NOMO-1 treated with dmso at 0.1 percent for 144 hours (cell line): ENCODE results near the gene FUOM.

Experiments
- DNase-seq: peaks from one replicate; lab custom pipeline; 2025; ENCODE audit not compliant: unreplicated experiment; lab: John Stamatoyannopoulos, UW

The FUOM gene

DNA sequence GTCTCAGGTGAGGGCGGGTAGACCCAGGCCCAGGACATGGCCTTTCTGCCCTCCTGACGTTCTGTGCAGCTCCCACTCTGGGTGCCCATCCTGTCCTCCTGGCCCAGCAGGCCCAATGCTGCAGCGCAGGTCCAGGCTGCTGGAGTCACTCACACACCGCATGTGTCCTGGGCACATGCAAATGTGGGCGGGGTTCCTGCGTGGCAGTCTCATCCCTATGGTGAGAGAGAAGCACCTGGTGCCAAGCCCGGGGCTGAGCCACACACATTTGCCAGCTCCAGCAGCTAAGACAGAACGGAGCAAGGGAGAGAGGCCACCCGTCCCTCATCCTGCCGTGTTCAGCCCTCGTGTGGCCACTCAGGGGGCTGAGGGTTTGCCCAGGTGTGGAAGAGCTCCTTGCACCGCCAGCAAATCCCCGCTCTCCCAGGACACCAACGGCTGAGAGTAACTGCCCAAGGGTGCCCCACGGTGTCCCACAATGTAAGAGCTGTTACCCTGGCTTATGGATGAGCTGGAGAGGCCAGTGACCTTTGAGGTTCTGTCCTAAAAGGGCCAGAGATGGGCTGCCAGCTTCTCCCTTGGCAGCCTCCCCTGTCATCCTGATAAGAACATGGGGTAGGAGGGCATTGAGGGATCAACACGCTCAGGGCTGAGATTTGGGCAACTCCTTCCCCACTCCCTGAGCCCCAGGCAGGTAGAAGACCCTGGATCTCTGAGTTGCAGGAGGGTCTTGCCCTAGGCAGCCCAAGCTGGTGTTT is 4.4 kb downstream of the FUOM start:
- no peak for DNase-seq

DNA sequence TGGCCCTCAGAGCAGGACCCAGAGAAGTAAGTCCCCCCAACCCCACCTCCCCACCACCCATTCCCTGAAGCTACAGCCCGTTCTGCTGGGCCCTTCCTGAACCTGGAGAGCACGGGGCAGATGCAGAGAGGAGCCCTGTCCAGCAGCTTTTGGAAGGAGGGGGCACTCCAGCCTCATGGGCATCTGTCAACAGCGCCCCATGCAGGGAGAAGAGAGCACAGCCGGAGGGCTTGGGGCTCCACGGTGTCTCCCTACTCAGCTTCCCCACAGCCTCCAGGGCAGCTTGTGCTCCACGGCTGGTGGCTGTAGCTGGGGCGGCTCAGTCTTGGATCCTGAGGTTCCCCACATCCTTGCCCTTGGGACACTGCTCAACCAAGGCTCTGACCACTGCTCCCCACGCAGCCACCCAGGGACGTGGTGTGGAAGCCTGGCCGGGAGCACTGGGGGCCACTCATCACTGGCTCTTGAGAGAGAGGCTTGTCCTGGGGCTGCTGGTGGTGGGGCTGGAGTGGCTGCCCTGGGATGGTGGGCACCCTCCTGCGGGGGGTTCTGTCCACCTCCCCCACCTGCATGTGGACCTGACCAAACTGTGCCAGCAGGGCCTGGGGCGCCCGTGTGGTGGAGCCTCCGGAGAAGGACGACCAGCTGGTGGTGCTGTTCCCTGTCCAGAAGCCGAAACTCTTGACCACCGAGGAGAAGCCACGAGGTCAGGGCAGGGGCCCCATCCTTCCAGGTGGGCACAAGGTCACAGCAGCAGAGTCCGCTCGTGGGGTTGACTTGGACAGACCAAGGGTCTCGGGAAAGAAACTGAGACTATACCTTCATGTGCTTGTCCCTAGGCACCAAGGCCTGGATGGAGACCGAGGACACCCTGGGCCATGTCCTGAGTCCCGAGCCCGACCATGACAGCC is 6.2 kb downstream of the FUOM start:
- DNase-seq: no peak

DNA sequence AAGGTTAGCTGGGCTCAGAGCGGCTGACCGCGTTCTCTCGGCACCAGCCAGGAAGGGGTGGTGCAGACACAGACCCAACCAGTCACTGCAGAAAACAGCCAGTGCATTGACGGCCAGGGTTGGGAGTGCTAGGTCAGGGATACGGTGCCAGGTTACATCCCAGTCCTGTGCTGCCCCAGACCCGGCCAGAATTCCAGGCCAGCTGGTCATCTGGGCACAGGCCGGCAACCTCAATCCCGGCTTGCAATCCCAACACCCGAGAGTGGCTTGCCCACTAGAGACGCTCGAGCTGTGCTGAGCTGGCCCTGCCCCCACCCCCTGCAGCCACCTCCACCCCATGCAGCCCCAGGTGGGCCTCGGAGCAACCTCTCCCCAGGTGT is 6.9 kb downstream of the FUOM start:
- DNase-seq: no peak

DNA sequence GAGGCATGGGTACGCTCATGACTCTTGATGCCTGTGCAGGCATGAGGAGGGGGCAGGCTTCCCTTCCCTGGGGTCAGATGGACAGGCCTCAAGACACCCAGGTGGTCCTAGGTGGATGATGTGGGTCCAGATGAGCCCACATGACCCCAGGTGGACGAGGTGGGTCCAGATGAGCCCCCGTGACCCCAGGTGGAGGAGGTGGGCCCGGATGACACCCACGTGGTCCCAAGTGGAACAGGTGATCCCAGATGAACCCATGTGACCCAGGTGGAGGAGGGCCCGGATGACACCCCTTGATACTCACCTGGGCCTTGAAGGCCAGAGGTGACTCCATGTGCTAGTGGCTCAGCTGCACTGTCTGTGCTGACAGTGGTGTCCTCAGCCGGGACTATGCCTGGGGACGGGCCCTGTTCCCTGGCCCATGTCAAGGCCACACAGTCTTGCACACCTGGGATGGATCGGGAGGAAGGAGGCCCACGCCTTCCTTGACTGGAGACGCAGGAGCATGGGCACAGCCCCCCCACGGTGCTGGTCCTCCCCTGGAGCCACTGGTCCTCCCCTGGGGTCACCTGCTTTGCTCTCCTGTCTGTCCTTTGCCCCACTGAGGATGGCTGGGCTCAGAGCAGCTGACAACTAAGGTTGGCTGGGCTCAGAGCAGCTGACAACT is 7.4 kb downstream of the FUOM start:
- DNase-seq: no peak

DNA sequence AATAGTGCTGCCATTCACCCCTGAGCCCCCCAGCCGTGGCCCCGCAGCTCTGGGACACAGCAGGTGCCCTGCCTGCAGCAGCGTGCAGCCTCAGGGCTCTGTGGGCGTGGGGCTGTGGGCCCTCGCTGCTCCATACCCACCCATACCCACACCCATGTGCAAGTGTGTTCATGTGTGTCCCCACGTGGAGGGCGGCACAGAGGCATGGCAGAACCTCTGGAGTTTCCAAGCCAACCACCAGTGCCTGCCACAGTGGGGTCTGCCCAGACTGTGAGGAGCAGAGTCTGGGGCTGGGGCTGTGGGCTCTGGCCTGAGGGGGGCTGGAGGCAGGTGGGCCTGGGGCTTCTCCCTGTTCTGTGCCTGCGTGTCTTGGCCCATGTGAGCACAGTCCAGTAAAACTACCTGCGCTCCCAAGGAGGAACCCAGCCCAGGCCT is 8.2 kb downstream of the FUOM start:
- no peak for DNase-seq

DNA sequence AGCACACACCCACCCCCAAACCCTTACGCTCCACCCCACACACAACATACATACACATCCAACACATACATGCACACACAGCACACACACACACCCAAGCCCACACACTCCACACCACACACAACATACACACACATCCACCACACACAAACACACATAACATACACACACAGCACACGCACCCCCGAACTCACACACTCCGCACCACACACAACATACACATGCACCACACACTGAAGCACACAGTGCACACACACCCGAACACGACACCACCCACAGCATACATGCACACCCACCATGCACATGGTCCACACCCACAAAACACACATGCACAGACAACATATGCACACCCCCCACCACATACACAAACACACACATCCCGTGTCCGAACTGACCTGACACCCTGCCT is 8.7 kb downstream of the FUOM start:
- no peak for DNase-seq

DNA sequence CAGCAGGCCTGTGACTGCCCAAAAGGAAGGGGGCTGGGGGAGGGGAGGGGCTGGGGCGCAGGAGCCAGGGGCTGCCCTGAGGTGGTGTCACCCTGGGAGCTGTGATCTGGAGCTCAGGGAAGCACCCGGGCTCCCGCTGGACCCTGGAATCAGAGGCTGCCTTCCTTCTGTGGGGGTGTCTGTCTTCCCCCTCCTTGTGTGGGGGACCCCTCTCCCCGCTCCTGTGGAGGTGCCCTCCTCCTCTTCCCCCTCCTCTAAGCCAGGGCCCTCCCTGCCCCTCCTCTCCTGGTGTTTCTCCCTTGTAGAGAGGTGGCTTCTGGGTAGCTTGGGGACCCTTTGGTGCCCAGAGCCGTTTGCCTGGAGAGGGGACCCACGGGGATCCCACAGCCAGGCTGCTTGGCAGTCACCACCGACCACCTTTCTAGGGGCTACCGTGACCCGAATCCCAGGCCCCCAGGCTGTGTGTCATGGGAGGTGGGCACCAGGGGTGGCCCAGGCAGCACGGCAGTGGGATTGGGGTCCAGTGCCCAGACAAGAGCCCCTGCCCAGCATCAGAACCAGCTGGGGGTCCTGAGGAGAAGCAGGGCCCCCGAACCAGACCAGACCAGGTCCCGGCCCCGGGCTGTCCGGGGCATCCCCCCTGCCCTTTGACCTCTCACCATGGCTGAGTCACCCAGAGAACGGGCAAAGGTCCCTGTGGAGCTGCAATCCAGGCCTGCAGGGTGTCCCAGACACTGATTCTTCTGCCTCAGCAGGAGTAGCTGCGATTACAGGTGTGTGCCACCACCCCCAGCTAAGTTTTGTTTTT is 9.9 kb downstream of the FUOM start:
- no peak for DNase-seq

DNA sequence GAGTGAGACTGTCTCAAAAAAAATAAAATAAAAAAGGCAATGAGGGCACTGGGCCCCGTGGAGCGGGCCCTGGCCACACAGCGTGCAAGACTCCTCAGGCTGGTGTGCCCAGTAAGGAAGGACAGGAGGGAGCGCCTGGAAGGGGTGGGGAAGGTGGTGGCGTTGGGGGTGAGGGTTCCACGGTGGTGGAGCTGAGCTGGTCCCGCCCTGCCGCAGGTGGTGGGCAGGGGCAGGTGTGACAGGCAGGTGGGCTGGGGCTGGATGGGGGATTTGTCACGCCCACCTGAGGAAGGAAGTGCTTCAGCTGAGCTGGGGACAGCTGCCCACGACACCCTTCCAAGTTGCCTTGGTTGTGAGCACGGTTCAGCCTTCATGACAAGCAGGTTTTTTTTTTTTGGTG is 11.4 kb downstream of the FUOM start:
- DNase-seq: no peak

DNA sequence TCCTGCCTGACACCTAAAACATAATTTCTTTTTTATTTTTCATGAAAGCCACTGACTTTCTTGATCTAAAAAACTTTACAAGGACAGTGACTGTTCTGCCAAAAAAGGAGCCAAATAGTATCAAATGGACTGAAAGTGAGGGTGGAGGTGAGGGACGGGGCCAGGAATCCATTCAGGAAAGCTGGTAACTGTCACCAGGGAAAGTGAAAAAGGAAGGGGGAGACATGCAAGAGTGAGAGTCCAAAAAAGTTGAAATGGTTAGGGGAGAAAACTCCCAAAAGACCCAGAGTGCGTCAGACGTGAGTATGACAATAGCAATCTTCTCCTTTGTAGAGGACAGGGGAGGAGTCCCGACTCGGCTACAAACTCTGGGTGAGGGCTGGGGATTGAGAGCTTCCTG is 13.6 kb downstream of the FUOM start:
- DNase-seq: no peak

DNA sequence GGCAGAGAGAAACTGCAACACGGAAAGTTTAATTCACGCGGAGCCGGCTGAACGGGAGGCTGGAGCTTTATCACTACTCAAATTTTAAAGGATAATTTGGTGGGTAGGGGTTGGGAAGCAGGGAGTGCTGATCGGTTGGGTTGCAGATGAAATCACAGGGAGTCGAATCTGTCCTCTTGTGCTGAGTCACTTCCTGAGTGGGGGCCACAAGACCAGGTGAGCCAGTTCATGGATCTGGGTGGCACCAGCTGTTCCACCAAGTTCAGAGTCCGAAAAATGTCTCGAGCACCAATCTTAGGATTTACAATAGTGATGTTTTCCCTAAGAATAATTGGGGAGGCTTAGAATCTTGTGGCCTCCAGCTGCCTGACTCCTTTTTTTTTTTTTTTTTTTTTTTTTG is 14.3 kb downstream of the FUOM start:
- no peak for DNase-seq

DNA sequence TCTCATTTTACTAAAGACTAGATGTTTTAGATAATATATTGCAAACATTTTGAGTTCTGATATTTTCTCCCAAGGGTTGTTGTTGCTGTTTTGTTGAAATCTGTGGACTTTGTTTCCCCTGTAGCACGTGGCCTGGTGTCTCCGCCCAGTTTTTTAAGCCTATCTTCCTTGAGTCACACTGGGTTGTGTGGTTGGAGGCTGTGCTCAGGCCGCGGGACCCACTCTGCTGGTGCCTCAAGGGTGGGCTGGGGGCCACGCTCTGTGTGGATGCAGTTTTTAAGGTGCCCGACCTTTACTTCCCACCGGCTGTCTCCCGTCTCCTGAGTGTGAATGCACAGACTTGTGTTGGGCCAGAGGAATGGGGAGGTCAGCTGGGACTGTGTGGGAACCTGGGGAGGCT is 14.9 kb downstream of the FUOM start:
- DNase-seq: no peak

DNA sequence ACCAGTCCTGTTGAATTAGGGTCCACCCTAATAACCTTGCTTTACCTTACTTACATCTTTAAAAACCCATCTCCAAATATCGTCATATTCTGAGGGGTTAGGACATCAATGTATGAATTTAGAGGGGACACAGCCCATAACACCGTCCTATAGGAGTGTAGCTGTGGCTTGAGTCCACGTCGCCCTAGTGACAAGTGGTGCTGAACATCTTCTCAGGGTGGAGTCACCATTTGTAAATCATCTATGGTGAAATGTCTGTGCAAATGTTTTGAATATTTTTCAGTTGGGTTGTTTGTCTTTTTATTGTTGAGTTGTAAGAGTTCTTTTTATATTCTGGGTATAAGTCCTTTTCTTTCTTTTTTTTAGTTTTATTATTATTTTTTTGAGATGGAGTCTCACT is 15.8 kb downstream of the FUOM start:
- no peak for DNase-seq

DNA sequence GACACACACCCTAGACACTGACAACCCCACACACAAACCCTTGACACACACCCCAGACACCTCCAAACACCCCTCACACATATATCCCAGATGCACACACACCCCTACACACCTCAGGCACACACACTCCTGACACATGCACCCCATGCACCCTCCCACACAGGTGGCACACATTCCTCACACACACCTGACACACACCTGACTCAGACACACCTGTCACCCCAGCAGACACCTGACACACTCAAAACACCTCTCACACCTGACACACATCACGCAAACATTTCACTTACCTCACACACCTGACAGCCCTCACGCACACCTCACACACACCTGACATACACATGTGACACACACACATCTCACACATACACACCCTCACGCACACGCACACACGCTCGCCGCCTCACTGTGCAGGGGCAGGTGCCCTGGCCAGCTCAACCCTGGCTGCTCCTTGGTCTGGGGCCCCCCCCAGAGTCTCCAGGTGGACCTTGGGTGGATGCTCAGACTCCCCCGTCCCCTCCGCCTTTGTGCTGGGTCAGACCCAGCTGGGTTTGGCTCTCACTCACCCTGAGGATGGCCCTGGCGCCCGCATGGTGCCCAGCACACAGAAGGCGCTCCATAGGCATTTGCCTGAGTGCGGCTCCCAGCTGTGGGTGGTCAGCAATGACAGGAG is 18.0 kb downstream of the FUOM start:
- DNase-seq: no peak

DNA sequence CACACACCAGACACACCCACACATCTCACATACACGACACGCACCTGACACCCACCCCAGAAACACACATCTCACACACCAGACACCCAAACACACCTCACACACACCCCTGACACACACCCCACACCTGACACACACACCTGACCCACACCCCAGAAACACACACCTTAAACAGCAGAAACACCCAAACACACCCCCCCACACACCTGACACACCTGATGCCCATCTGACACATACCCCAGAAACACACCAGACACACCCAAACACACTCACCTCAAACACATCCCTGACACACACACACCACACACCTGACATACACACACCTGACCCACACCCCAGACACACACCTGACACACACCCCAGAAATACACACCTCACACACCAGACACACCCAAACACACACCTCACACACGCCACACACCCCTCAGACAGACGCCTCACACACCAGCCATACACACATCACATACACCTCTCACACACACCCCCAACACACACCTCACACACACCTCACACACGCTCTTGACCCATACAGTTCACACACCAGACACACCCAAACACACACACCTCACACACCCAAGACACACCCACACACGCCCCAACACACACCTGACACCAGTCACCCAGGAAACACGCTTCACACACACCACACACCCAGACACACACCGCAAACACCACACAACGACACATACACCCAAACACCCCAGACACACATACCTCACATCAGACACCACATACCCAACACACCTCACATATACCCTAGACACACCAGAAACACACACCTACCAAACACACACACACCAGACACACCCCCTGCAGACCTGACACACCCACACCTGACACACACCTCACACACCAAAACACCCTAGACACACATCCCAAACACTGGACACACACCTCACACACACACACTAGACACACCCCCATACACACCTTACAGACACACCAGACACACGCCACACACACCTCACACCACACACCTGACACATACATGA is 19.4 kb downstream of the FUOM start:
- DNase-seq: no peak

DNA sequence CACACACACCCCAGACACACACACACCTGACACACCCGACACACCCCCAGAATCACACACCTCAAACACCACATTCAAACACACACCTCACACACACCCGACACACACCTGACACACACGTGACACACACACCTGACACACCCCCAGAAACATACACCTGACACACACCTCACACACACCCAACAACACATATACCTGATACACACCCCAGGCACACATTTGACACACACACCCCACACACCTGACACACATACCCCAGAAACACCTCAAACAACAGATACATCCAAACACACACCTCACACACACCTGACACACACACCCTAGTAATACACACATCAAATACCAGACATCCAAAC is 20.5 kb downstream of the FUOM start:
- DNase-seq: no peak

DNA sequence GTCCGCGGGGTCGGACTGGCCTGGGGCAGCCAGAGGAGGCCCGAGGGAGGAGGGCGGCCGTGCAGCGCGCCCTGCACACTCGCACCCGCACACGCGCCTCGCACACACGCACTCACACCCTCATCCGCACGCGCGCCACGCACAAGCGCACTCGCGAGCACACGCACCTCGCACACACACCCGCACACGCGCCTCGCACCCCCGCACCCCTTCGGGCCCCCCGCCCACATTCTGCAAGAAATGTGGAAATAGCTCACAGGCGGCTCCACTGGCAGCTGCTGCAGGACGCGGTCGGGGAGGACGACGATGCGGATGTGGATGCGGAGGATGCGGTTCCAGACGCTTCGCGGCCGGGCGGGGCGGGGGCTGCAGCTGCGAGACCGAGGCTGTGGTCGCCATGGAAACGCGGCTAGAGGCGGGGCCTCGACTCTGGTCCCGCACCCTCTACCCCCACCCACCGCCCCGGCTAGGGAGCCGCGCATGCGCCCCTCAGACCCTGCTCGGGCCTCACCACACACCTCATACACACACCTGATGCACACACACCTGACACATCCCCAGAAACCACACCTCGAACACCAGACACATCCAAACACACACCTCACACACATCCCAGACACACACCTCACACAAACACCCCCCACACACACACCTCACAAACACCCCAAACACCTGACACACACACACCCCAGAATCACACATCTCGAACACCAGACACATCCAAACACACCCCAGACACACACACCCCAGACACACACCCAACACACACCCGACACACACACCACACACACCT is 21.0 kb downstream of the FUOM start, which contains the start of gene CALY:
TSS of gene CALY (minus strand) at position 320 of the 793 bp plus-strand sequence. CDS start 7,907 bp downstream, outside the sequence.
- no peak for DNase-seq

DNA sequence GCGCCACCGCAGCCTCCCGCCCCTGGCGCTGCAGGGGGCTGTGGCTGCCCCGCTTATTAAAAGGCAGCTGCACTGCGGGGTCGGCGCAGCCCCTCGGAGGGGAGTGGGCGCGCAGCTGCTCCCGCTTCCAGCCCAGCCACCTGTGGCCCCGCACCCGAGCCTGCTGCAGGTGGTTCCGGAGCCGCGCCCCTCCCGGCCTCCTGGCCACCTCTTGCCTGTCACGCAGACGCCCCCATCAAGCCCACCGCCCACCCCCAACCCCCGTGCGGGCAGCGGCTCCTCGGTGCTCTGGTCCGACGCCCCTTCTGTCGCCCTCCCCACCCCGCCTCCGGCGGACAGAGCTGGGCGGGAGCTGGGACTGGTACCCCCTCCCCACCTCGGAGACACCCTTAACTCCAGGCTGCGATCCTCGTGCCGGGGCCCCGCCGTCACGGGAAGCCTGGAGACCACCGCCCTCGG is 21.7 kb downstream of the FUOM start:
- no peak for DNase-seq
